ENCODE data around the gene PYGM.

PYGM gene

DNA sequence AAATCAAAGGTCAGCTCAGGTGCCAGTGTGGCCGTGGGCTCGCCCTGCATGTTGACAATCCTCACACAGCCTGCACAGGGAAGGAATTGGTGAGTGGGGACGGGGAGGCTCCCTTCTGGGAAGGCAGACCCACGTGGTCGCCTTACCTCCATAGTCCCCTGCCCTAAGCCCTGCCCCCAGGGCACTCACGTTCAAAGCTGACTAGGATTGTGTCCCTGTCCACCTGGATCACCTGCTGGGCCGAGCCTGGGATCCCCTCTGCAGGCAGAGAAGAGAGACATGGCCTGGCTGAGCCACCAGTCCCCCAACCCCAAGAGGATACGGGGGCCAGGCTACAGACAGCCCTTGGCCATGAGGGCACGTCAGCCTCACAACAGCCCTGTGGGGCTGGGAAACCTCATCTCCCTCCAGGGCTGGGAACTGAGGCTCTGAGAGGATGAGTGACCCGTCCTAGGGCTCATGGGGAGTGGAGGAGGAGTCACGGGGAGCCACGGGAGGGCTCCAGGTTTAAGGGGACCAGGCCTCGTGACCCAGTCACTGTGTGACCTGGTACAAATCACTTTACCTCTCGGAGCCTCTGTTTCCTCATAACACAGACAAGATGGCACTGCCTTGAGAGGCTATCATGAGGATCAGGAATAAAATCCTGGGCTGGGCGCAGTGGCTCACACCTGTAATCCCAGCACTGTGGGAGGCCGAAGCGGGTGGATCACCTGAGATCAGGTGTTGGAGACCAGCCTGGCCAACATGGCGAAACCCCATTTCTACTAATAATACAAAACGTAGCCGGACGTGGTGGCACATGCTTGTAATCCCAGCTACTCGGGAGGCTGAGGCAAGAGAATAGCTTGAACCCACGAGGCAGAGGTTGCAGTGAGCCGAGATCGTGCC, 30.7 kb upstream of the PYGM start:
- no peak for DNase-seq

DNA sequence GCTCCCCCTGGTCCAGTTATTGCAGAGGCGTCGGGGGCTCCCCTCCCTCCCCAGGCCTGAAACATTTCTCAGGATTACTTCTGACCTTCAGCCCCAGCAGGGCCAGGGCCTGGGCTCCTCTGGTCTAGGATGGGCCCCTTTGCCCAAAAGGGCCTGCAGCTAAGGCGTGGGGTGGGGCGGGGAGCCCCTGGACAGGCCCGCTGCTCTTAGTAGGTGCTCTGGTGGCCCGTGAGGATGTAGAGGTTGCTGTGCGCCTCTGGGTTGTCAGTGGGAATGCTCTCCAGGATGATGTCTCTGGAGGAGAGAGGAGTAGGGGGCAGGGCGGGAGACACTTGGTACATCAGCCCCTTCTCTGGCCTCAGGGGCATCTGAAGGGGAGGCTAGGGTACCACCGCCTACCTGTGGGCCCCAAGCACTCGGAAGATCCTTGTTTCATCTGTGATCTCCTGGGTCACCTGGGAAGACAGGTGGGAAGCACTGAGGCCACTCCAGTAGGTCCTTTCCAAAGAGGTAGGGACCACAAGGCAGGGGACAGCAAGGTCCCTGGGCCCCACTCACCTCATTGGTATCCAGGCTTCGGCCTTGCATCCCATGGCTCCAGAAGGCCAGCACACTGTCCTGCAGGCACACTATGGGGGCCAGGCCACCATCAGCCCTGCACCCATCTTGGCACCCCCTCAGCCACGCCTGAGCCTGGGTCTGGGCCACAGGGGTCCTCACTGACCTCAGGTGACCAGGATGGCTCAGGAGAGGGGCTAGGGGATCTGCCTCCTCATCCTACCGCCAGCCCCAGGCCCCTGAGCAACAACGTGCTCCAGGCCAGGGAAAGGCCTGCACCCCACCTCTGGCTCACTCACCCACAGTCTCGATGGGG, 29.8 kb upstream of the PYGM start:
- no peak for DNase-seq

DNA sequence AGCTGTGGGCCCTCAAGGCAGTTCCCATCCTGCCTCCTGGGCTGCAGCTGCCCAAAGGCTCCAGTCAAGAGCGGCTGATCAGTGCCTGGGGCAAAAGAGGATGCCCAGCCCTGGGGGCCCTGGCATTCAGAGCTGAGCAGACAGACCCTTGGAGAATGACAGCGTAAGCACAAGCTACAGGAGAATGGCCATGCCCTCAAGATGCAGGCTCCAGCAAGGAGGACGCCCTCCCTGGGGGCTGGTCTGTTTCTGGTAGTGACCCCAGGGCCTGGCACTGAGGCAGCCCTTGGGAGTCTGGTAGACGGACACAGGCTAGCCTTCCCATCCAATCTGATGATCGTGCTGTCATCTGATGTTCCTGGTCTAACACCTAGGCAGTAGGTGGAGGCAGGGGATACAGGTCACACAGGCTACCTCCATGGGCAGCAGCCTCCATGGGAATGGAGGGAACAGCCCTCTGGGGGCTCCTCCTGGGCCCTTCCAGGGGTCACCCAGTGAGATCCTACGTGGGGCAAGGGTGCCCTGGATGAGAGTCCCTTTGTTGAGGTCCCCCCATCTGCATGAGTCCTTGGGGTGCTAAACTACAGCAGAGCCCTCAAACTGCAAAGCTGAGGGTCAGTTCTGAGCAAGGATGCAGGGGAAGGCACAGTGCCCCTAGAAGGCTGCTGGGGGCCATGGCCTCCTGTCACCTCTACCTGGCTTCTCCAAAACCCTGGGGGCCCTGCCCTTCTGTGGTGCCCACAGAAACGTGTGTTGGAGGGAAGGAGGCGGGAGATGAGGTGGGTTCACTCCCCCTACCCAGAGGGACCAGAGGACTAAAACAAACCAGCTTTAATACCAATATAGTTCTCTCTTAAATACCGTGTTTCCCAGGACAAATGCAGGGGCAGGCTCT, 28.8 kb upstream of the PYGM start:
- DNase-seq: no peak

DNA sequence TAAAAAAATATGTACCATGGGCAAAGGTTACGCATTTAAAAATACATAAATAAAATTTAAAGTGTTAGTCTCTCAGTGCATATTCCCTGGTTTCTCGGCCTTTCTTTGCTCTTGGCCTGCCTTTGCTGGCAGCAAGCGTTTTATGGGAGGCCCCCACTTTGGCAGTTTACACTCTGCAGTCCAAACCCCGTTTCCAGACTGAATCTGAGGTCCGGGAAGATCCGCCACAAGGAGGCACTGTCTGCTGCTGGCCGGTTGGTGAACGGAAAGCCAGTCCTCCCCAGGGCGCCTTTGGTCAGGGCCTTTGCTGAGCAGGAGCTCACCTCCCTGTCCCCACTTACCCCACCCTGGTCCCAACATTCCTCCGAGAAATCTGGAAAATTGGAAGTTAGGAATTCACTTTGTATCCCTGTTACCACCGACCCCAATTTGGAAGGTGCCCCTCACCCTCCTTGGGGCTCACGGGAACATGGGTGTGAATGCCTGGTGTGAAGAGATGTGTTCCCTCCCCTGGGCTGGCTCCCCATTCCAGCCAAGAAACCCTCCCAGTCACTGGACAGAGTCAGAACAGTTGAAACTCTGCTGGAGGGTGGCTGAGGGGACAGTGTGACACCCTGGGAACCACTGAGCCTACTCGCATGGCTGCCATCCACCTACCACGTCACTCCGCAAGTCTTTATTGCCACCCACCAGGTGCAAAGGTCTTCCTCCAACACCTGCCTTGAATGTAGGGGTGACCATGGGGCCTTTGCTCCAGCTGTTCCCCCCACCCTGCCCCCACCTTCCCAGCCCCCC, 27.9 kb upstream of the PYGM start:
- peak; percentile 72 for DNase-seq

DNA sequence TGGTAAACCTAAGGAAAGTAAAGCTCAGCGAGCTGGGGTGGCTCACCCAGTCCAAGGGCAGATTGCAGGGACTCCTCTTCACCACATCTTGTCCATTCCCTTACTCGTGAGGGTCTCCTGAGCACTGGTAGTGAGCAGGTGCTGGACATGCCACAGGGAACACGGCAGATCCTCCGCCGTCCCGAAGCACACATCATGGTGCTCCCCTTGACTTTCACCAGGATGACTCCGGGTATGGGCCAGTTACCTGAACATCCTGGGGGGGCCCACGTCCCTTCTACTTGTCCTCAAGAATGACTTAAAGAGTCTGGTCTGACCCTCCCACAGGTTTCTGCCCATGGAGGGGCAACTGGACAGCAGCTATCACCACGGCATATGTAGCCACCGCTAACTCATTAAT, 26.5 kb upstream of the PYGM start:
- DNase-seq: no peak

DNA sequence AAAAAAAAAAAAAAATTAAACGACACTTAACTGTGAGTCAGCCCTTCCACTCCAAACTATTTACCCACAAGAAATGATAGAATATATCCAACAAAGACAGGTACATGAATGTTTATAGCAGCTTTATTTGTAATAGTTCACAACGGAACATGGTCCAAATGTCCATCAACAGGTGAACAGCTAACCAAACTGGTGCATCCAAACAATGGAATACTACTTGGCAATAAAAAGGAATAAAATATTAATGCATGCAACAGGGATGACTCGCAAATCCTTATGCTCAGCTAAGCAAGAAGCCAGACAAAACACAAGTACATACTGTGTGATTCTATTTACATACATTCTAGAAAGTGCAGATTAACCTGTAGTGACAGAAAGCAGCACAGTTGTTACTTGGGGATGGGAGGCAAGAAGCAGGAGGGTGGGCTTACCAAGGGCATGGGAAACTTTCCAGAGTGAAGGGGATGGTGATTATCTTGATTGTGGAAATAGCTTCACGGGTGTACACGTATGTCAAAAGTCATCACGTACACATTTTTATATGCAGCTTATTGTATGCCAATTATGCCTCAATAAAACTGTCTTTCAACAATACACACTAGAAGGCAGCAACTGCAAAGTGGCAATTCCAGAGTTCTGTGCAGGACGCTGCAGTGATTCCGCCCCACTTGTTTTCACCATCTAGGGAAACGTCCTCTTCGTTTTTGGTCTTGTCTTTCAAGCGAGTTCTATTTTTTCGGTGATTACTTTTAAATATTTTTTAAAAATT, 25.2 kb upstream of the PYGM start:
- DNase-seq: no peak

DNA sequence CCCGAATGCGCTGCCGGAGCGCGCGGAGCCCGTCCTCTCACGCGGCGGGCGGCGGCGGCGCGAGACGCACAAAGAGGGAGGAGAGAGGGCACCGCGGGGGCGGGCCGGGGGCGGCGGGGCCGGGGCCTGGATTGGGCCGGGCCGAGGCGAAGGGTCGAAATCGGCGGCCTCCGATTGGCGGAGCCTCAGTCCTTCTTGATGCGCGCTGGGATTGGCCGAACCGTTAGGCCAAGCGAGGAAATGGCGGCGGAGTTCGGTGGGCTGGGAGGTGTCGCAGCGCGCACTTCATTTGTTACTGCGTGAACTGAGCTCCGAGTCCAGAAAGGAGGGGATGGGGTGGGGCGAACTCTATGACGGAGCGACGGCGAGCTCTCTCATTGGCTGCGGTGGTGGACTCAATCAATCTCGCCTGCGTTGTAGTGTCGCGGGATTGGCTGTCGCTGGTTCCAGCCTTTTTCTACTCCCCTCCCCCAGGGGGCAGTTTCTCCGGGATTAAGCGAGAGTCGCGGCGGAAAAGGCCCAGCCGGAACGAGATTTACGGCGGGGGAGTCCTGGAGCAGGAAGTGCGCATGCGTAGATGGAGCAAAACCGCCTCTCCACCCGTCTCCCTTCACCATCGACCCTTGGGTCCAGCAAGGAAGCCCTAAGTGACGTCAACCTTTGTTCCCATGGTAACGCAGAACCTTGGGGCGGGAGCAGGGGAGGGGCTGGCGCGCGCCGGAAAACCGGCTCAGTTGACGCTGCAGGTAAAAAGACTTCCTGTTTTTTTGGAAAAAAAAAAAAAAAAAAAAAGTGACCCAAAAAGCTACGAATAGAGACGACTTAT, 18.9 kb upstream of the PYGM start, which contains the start of gene SF1:
TSS of gene SF1 (minus strand) at position 70 of the 826 bp plus-strand sequence. CDS start 150 bp downstream, outside the sequence.
- peak; percentile 99 for DNase-seq

DNA sequence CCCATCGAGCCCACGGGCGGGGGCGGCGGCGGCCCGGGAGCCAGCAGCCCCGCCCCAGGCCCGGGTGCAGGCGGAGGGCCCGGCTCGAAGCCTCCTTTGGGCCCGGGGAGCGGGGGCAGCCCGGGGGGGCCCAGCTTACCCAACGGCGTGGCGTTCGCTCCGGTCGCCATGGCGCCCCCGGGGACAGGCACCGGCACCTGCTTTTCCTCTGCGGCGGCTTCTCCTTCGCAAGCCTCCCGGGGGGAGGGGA, 18.4 kb upstream of the PYGM start:
- no peak for DNase-seq

DNA sequence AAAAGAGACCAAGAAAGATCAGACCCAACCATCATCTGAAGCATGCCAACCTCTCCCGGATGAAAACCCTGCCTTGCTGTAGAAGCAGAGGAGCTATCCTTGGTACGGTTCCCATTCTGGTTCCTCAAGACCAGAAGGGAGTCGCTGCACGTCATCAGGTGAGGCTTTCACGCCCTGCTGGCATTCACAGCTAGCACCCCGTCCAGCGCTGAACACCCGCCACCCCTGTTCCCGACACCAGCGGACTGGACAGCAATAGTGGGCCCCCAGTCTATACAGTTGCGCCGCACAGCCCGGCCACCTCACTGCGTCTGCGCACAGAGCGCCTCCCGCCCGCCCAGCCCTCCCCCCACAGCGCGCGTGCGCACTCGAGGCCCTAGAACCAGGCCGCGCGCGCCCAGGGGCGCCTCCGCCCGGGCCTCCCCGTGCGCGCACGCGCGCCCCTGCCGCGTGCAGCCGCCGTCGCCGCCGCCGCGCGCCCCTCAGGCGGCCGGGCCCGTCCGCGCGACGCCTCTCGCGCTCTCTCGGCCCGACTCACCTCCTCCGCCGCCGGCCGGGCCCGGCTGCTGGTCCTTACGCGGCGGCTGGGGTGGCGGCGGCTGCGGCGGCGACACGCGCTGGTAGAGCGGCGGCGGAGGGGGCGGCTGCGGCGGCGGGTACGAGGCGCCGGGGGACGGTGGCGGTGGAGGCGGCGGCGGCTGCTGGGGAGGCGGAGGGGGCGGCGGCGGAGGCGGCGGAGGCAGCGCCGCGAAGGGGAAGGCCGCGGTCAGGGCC, 17.9 kb upstream of the PYGM start:
- peak; percentile 84 for DNase-seq

DNA sequence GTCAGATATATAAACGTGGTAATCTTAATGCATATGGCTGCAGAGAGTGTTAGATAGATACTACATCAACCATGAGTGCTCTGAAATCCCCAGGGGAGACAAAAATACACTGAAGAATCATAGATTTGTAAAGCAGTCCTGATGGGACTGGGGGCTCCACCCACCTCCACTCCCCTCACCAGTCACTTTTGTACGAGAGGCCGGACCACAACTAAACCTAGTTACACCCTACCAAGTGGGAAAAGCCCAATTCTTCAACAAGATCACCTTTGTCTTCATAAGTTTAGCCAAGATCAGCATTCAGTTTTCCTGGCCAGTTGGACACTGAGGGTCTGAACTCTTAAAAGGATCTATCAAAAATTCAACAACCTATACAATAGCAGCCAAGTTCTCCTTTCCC, 17.1 kb upstream of the PYGM start:
- DNase-seq: no peak

DNA sequence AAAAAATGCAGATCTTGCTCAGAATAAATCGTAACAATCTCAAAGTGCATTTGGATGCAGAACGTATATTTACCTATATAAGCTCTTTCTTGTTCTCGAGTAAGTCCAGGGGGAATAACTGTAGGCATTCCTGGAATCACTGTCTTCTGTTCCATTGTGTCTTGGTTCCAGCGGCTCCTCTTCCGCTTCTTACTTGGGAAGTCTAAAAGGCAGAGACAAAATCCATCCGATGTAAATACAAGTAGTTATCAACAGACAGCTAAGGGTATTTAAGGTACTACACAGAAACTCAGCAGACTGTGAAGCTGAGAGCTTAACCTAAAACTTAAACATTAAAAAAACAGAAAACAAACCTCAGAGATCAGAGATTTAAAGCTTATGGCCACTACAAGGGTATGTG, 16.7 kb upstream of the PYGM start:
- DNase-seq: no peak

DNA sequence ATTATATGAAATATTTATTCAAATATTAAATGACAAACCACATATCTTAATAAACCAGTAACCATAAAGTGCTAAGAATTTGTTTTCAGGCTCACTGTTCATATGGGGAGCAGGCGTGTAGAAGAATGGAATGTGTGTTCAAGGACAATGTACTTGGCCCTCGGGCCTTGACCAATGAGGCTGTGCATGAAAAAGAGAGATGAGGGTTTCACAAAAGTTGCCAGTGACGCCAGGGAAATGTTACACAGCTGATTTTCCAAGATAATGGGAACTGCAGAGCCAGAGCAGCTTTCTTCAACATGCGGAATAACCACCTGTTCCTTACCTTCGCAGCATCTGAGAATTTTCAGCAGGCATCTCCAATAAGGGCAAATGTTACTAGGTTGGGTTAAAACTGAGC, 14.4 kb upstream of the PYGM start:
- no peak for DNase-seq

DNA sequence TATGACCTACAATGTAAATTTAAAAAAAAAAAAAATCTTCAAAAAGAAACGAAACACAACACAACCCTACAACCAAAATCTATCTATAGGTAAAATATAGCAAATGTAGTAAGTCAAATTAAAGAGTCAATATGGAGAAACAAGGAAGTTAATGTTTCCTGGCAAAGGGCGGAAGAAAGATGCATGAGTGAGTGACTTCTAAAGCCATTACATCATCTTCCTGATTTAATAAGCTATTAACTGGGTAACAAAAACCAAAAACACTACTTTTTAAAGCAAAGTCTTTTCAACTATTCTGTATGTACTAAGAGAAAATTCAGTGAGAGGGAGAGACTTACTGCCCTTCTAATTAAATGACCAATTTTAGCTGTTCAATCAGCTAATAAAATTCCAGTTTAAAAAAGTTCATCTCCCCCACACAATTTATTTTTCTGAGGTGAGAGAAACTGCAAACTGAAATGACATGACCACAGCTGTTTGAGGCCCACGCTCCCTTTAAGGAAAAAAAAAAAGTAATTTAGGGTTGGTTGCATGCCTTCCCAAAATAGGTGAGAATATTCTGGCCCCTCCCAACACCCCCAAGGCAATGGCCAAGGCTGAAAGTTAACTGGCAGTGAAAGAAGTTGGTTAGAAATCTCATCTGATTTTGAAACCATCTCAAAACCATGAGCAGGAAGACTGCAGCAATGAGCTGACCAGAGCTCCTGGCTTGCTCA, 12.7 kb upstream of the PYGM start:
- no peak for DNase-seq

DNA sequence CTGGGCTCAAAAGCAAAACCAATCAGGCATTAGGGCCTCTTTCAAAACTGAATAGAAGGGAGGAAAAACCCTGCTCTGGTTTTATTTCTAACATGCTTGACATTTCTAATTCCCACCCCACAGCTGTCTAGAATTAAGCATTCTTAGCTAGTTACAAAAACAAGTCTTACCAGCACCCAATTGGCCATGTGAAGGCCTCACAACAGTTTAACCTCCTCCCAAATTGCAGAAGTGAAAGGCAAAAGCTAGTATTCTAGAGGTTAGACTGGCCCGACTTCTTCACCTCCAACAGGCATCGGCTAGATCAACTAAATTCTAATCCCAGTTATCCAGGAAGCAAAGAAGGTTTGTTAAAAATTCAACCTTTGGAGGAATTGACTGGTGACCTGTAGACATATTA, 12.1 kb upstream of the PYGM start:
- no peak for DNase-seq

DNA sequence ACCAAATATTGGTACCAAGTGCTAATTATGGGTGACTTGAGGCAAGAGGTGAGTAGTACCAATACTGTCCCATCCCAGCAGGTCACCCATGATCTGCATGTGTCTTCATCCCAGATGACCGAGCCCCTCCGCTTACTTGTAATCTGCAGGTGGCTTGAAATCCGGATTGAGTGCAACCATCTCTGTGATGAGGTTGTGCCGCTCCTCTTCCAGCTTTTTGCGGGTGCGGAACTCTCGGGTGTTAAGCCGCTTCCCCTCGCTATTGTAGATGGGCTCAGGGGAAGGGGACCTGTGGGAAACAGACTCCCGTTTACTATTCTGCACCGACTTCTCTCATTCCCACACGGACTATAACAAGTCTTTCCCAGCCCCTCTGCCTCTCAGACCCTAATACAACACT, 10.3 kb upstream of the PYGM start:
- DNase-seq: no peak

DNA sequence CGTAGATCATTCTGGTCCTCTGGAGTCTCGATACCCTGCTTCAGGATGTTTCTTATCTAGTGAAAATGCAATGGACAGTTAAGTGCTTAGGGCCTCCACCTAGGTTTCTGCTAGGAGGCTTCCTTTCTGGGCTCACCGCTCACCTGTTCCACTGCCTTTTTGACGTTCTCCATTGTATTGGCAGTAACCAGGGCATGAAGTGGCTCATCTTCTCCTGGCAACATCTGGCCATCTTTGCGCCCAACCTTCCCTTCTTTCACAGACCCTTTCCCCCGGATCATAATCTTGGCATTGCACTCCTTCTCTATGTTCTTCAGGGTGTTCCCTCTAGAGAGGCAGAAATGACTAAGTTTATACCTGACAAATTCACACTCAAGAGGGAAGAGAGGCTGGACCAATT, 9.5 kb upstream of the PYGM start:
- DNase-seq: no peak

DNA sequence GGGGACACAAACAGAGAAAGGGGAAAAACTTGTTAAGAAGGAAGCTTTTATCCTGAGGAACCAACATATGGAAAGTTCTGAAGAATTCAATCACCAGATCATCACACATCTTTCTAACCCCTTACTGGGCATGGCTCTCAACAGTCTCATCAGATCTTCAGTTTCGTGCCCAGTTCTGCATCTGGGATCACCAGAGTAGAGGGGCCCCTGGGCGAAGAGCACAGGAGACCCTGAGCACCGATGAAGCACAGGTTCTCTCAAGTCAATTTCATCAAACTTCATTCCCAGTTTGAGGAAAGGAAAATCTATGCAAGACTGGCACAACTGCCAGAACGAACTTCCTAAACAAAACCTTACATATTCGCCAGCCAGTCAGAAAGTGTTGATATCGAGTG, 8.5 kb upstream of the PYGM start:
- no peak for DNase-seq

DNA sequence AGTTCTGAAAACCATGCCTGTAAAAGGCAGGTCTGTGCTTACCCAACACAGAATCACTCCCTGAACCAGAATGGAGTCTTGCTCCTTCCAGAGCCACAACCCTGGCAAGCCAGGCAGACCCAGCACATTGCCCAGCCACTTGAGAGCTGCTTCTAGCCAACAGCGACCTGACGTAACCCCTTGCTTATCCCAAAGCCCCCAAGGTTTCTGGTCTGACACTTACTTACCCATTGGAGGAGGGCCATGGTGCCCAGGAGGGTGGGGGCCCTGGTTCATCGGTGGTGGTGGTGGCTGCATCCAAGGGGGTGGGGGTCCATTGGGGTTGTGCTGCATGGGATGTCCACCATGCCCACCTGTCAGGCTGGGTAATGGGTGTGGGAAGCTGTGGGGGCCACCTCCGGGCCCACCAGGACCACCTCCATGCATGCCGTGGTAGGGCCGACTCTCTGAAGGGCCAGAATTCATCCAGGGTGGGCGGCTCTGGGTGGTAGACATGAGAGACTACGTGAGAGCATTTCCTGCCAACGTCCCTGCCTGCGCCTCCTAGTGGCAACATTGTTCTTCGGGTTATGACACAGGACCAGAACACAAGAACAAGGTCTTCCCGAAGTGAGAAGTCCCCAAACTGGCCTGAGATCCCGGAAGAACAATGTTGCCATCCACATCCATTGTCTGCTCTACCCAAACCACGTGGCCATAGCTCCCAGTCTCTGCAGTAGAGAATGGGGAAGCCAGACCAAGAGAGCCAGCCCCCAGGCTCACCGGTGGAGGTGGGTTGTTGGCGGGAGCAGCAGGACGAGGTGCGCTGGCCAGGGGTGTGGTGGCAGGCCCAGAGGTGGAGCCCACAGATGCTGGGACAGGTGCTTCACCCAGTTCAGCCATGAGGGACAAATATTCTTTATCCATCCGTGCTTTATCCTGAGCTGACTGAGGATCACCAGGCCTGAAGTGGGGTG, 7.8 kb upstream of the PYGM start:
- peak; percentile 88 for DNase-seq
